Right lobe of liver (tissue), 6 donors: Measurements from ENCODE around the gene SYNE4. TPM values are rescaled to one million over a fixed set of nuclear protein-coding genes. Genes with fewer than 3 reads are reported as not detected.
A peak's percentile ranks its signal among the peaks of the same experiment; 100 is the strongest.

Experiments
- ATAC-seq, 4 donors: fragments of 200-7000 bp; cut with Tn5 transposase; one replicate each; pipeline ENCODE4 v1.9.1; 2020; ENCODE audit warnings: mild to moderate bottlenecking in 4 of 4, moderate library complexity in 4 of 4
- DNase-seq, 3 donors: peaks; one replicate each; pipeline ENCODE4 v3.0.0-alpha.2; 2020
- H3K27ac ChIP-seq, 3 donors: fragments of 200-600 bp; one replicate each; pipeline ENCODE4 v1.8.0; 2022
- H3K27me3 ChIP-seq, 2 donors: fragments of 200-600 bp; one replicate each; pipeline ENCODE4 v1.8.0; 2022
- H3K36me3 ChIP-seq, 4 donors: fragments of 200-600 bp; sonication (generic) in 1 of 4; one replicate each; pipeline versions ENCODE4 v1.5.1 to v1.8.0; 2017 to 2022; ENCODE audit warnings: control low read depth in 1 of 4
- H3K4me1 ChIP-seq, 4 donors: fragments of 200-600 bp; sonication (generic) in 1 of 4; one replicate each; pipeline versions ENCODE4 v1.5.1 to v1.8.0; 2017 to 2022; ENCODE audit warnings: control low read depth in 1 of 4
- H3K4me3 ChIP-seq, 3 donors: fragments of 200-600 bp; one replicate each; pipeline ENCODE4 v1.8.0; 2022
- H3K9me3 ChIP-seq, 4 donors: fragments of 200-600 bp; sonication (generic) in 1 of 4; one replicate each; pipeline versions ENCODE4 v1.5.1 to v1.8.0; 2017 to 2022; ENCODE audit warnings: control low read depth in 1 of 4
- POLR2A ChIP-seq: fragments of 450-650 bp; IDR thresholded peaks from one replicate; pipeline ENCODE4 v1.6.1; 2017; ENCODE audit warnings: antibody characterized with exemption, mild to moderate bottlenecking
- WGBS: methylation state at CpG from one replicate; pipeline ENCODE4 v1.1.6; 2018; ENCODE audit warnings: low coverage, low lambda C conversion rate; ENCODE audit not compliant: insufficient coverage; ENCODE audit errors: missing lambda C conversion rate; 5-methylcytosine and 5-hydroxymethylcytosine counted together
- intact Hi-C, 2 donors: fragments of 100-400 bp; cut with DNase I; formaldehyde crosslinking; loops; one replicate each; pipeline versions ENCODE4 v1.11.2 to v1.14.1; 2022
- total RNA-seq, 6 experiments: library from RNA; depleted of rRNA in 2 of 6; stranded (reverse); fragments of >200 nt in 2 of 6; fragmentation: NEBNext Ultra II Directional in 3 of 6; extraction: Animal tissue kit (Norgen Biotek cat#: 25700) in 3 of 6; gene quantifications; one replicate each; pipeline versions ENCODE4 v1.1.0 to v1.2.4, GENCODE V29; 2016 to 2023
- TF ChIP-seq, protein P1 (sequence below), 4 donors: fragments of 200-600 bp in 3 of 4; fragments of 450-650 bp in 1 of 4; IDR thresholded peaks; one replicate each; pipeline versions ENCODE4 v1.5.1 to v1.8.0; 2016 to 2022; ENCODE audit warnings: antibody characterized with exemption in 4 of 4, mild to moderate bottlenecking in 2 of 4
- donor health status: DM: no; HTN: yes; CAD: no.
- donor health status: DM: no; HTN: no; CAD: no.
- donor health status: DM: no; HTN: no; CAD: no.
- donor health status: DM: no; HTN: yes; CAD: no.
- donor health status: DM: no; HTN: yes; CAD: no.

The SYNE4 gene
- total RNA-seq, 6 experiments from 2014 or later, result 3.9 to 7.5 (median 7.0) TPM

DNA sequence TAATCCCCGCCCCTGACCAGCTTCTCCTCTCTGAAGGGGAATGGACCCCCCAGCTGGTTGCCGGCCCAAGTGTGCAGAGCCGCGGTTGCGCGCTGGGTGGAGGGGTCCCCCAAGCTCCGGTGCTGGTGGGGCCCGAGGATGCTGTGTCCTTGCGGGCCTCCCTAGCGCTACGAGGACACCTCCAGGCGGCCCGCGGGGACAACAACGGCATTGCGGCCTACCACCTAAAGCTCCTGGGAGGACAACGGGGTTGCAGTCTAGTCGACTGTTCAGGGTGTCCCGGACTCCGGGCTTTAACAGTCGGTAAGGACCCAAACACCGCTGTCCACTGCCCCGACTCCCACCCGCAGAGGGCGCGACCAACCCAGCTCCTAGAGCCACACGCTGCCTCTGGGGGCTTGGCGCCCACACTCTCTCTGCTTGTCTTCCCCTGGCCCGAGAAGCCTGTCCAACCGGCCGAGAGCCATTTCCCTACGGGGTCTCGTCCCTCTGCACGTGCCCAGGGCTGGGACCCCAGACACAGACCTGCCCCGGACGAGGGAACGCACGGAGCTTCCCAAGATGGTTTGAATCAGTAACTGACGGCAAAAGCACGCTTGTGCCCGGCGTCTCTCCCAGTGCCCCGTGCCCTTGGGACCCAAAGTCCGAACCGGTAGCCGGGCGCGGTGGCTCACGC is 14.6 kb downstream of the SYNE4 start:
- Histone ChIP-seq H3K4me1 (peaks cover 0 to 20% (median 6%) of the 10 kb centered on the region in 4 donors), H3K36me3 (no peaks in the 10 kb centered on the region), H3K27ac (peak overlapping the region in 1 of 3 donors; percentile 88), H3K4me3 (peak overlapping the region; percentile 68 to 97 (median 94)), H3K9me3 (no peaks in the 10 kb centered on the region), H3K27me3 (no peaks in the 10 kb centered on the region)
- peak in 1 of 4 donors; percentile 5 for ATAC-seq
- TF ChIP-seq, protein P1, sequence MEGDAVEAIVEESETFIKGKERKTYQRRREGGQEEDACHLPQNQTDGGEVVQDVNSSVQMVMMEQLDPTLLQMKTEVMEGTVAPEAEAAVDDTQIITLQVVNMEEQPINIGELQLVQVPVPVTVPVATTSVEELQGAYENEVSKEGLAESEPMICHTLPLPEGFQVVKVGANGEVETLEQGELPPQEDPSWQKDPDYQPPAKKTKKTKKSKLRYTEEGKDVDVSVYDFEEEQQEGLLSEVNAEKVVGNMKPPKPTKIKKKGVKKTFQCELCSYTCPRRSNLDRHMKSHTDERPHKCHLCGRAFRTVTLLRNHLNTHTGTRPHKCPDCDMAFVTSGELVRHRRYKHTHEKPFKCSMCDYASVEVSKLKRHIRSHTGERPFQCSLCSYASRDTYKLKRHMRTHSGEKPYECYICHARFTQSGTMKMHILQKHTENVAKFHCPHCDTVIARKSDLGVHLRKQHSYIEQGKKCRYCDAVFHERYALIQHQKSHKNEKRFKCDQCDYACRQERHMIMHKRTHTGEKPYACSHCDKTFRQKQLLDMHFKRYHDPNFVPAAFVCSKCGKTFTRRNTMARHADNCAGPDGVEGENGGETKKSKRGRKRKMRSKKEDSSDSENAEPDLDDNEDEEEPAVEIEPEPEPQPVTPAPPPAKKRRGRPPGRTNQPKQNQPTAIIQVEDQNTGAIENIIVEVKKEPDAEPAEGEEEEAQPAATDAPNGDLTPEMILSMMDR (IDR thresholded peaks at IDR 0.05), result no peak
- no peak for TF ChIP-seq POLR2A
- intact Hi-C loops, result no loop called here
- no peak for DNase-seq
- 39% methylated on average over 24 of the region's 49 CpGs for WGBS

DNA sequence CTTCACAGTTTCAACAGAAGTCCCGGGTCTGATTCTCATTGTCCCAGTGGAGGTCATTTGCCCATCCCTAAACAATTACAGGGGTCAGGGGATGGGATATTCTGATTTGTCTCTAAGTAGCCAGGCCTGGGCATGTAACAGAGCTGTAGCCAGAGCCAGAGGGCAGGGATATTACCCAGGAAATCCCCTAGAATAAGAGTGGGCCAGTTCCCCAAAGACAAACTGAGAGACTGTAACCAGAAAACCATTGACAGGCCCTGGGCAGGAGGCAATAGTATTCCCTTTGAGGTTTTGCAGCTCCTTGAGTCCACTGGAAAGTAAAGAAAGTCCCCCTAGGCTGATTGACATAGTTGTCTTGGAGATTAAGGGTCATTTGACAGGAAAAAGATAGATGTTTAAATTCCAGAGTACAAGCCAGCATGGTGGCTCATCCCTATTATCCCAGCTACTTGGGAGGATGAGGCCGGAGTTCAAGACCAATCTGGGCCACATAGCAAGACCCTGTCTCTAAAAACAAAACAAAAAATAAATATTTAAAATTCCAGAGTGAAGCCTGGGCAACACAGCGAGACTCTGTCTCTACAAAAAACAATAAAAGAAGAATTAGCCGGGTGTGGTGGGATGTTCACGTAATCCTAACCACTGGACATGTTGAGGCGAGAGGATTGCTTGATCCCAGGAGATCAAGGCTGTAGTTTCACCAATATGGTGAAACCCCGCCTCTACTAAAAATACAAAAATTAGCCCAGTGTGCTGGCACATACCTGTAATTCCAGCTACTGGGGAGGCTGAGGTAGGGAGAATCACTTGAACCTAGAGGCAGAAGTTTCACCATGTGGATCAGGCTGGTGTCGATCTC is 15.5 kb downstream of the SYNE4 start:
- H3K36me3 ChIP-seq, result no peaks in the 10 kb centered on the region

DNA sequence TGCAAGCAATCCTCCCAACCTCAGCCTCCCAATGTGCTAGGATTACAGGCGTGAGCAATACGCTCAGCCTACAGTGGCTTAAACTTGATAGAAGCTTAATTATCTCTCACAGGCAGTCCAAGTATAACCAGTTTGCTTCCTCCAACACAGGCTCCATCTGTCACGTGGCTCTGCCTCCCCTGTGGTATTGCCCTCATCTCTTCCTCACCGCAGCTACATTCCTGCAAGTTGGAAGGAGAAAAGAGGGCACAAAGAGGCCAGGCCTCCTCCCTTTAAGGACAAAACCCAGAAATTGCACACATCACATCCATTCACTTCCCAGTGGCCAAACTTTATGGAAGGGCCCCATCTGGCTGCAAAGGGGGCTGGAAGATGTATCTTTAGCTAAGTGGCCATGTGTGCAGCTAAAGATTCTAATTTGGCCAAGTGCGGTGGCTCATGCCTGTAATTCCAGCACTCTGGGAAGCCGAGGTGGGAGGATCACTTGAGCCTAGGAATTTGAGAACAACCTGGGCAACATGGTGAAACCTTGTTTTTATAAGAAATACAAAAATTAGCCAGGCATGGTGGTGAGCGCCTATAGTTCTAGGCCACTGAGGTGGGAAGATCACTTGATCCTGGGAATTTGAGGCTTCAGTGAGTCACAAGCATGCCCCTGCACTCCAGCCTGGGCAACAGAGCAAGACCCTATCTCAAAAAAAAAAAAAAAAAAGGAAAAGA is 16.7 kb downstream of the SYNE4 start:
- Histone ChIP-seq H3K27me3 (no peaks in the 10 kb centered on the region), H3K4me1 (peaks cover 0 to 14% (median 4%) of the 10 kb centered on the region in 4 donors), H3K27ac (no peak overlapping the region), H3K9me3 (no peaks in the 10 kb centered on the region), H3K4me3 (no peak overlapping the region), H3K36me3 (no peaks in the 10 kb centered on the region)
- DNase-seq, result no peak
- TF ChIP-seq, protein P1 (IDR thresholded peaks at IDR 0.05), result no peak
- TF ChIP-seq POLR2A, result no peak
- no peak for ATAC-seq
- intact Hi-C loops, result no loop called here
- WGBS, result 76% methylated on average over 7 of the region's 7 CpGs

More for the DNA sequence above, 15.5 kb downstream of the SYNE4 start:
- intact Hi-C loops, result no loop called here
- WGBS, result 92% methylated on average over 6 of the region's 8 CpGs
- Histone ChIP-seq H3K4me3 (no peak overlapping the region), H3K27me3 (no peaks in the 10 kb centered on the region), H3K27ac (no peak overlapping the region), H3K9me3 (no peaks in the 10 kb centered on the region), H3K4me1 (peaks cover 0 to 14% (median 4%) of the 10 kb centered on the region in 4 donors)
- TF ChIP-seq POLR2A, result no peak
- TF ChIP-seq, protein P1 (IDR thresholded peaks at IDR 0.05), result no peak
- DNase-seq, result no peak
- no peak for ATAC-seq

DNA sequence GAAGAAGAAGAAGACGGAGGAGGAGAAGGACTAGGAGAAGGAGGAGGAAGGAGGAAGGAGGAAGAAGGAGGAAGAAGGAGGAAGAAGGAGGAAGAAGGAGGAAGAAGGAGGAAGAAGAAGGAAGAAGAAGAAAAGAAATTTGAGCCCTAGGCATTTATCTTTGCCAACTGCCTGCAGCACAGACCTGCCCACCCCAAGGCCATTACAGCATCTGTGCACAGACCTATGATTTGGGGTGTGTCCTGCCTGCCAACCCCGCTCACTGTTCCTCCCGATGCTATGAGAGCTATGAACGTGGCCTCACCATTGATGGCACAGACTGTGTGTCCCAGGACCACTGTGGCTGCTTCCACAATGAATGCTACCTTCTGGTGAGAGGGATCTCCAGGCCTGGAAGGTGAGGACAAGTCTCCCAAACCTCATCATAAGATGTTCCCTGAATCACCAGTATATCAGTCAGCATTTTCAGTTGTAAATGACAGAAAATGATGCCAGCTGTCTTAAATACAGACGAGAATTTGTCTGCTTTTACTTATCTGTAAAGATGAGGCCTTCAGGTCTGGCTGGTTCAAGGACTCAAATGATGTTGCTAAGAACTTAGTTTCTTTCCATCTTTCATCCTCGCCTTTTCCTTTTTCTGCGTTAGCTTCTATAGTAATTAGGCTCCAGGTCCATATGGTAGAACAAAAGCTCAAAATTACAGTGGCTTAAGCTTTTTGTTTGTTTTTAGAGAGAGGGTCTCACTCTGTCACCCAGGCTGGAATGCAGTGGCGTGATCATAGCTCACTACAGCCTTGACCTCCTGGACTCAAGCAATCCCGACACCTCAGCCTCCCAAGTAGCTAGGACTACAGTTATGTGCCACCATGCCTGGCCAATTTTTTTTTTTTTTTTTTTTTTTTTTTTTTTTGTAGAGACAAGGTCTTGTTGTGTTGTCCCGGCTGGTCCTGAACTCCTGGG is 17.6 kb downstream of the SYNE4 start:
- intact Hi-C loops, result no loop called here

More for the DNA sequence above, 17.6 kb downstream of the SYNE4 start:
- 74% methylated on average over 10 of the region's 10 CpGs for WGBS
- H3K36me3 ChIP-seq, result no peaks in the 10 kb centered on the region
- no peak overlapping the region for H3K27ac ChIP-seq
- DNase-seq (no peak), ATAC-seq (no peak)
- no peak overlapping the region for H3K4me3 ChIP-seq
- H3K27me3 ChIP-seq, result peaks cover 0 to 4% of the 10 kb centered on the region in 2 donors
- TF ChIP-seq, protein P1 (IDR thresholded peaks at IDR 0.05), result no peak
- no peak for TF ChIP-seq POLR2A
- H3K9me3 ChIP-seq, result no peaks in the 10 kb centered on the region
- H3K4me1 ChIP-seq, result peaks cover 0 to 7% (median under 1%) of the 10 kb centered on the region in 4 donors
